Breast epithelium (tissue), 3 donors: ENCODE results near the gene ARHGEF17.

Experiments
- CTCF ChIP-seq, 3 donors: fragments of 450-650 bp; IDR thresholded peaks; one replicate each; pipeline ENCODE4 v1.5.1; 2016 to 2017; ENCODE audit warnings: antibody characterized with exemption in 3 of 3, mild to moderate bottlenecking in 3 of 3, moderate library complexity in 3 of 3
- POLR2A ChIP-seq: fragments of 450-650 bp; IDR thresholded peaks from one replicate; pipeline ENCODE4 v1.6.1; 2016; ENCODE audit warnings: antibody characterized with exemption, mild to moderate bottlenecking, moderate library complexity

DNA sequence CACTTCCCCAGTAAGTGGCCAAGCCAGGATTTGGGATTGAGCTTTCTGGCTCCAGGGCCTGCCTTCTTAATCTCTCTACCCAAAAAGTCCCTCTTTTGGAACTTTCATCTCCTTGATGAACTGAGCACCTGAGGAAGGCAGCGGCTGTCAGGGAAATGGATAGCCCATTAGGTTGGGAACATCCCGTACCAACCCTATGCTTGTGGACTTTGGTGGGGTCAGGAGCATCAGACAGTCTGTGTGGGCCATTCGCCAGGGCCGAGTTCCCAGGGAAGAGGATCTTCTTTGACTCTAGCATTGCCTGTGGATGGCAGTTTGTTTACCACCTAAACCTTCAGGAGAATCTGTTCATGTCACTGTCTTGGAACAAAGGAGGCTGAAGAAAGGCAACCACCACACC is 30.2 kb downstream of the ARHGEF17 start:
- no peak for TF ChIP-seq POLR2A
- TF ChIP-seq CTCF (IDR thresholded peaks at IDR 0.05): no peak
